ENCODE data around the gene NUS1.
"Not testable (repeated sequence)": the region's sequence is repeated elsewhere in the genome, so short reads cannot be mapped to it uniquely, and the experiment has no call there.

Gene NUS1

DNA sequence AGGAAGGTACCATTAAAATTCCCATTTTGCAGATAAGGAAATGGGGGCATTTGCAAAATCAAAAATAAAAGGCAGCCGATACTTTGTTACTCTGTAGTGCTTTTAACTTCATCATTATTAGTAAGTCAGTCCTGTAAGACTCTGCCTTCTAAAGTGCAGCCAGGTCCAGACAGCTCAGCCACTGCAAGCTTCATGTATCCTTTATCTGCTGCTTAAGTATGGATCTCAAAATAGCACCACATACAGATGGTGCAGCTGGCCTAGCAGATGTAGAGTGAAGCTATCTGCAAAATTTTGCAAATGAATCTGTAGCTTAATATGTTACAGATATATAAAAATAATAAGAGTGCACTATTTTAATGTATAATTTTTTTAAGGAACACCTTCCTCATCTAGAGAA lies 53.4 kb downstream of the NUS1 start:
- Mint-ChIP-seq H3K9me3 (no peaks in the 10 kb centered on the region), H3K27me3 (no peaks in the 10 kb centered on the region), H3K4me1 (no peaks in the 10 kb centered on the region), H3K36me3 (ENCODE audit: insufficient read depth) (no peaks in the 10 kb centered on the region), H3K4me3 (no peak overlapping the region), H3K27ac (ENCODE audit: low read depth) (no peak overlapping the region)
- DNase-seq (ENCODE audit: low spot score in 2 of 2) (no peak), ATAC-seq (replicated peaks; ENCODE audit: extremely low read depth, poor library complexity, severe bottlenecking) (no peak)

DNA sequence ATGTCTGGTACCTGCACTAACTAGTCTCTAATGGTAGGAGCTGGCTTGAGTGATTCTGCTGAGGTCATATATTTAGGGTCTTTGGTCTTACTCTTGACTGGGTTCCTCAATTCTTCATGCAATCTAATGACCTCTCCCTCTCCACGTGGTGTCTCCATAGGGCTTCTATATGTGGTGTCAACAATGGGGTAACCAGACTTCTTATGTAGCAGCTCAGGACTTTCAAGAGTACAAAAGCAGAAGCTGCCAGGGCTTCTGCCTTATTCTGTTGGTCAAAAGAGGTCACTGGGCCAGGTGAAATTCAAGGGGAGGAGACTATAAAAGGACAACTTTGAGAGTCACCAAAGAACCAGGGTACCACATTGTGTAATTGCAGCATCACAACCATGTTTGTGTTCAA lies 54.3 kb downstream of the NUS1 start:
- no peaks in the 10 kb centered on the region for H3K27me3 Mint-ChIP-seq

DNA sequence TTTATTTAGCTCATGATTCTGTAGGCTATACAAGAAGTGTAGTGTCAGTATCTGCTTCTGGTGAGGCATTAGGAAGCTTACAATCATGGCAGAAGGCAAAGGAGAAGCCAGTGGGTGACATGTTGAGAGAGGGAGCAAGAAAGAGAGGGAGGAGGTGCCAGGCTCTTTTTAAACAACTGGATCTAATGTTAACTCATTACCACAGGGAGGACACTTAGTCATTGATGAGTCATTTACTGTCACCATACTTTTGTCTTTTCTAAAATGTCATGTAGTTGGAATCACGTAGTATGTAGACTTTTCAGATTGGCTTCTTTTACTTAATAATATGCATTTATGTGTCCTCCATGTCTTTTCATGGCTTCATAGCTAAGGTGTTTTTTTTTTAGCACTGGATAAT lies 58.1 kb downstream of the NUS1 start:
- H3K27ac Mint-ChIP-seq (ENCODE audit: low read depth), result no peak overlapping the region
- no peaks in the 10 kb centered on the region for H3K4me1 Mint-ChIP-seq
- ATAC-seq (replicated peaks; ENCODE audit: extremely low read depth, poor library complexity, severe bottlenecking) (no peak), DNase-seq (ENCODE audit: low spot score in 2 of 2) (no peak)
- no peak overlapping the region for H3K4me3 Mint-ChIP-seq
- H3K9me3 Mint-ChIP-seq, result no peaks in the 10 kb centered on the region
- peaks cover 17% of the 10 kb centered on the region for H3K27me3 Mint-ChIP-seq
- H3K36me3 Mint-ChIP-seq (ENCODE audit: insufficient read depth), result peaks cover 2% of the 10 kb centered on the region

More for the DNA sequence above, 54.3 kb downstream of the NUS1 start:
- no peak overlapping the region for H3K4me3 Mint-ChIP-seq
- no peak for ATAC-seq (replicated peaks; ENCODE audit: extremely low read depth, poor library complexity, severe bottlenecking)
- no peaks in the 10 kb centered on the region for H3K9me3 Mint-ChIP-seq
- DNase-seq (ENCODE audit: low spot score in 2 of 2), result no peak
- no peaks in the 10 kb centered on the region for H3K36me3 Mint-ChIP-seq (ENCODE audit: insufficient read depth)
- no peak overlapping the region for H3K27ac Mint-ChIP-seq (ENCODE audit: low read depth)
- H3K4me1 Mint-ChIP-seq, result no peaks in the 10 kb centered on the region

DNA sequence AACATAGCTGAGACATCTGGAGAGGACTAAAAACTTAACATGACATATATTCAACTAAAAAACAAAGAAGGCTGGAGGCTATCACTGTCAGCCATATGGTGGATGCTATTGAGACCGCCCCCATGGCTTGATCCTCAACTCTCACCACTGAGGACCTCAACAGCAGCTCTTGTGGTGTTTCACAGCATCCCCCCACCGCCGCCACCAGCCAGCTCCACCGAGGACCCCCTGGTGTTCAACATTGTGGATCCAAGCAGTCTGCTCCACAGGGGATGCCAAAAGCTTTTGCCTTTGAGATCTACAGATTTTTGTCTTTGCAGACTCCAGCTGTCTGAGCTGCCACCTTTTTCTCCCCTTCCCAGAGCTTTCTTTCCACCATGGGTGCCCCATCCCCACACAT lies 64.6 kb downstream of the NUS1 start:
- Mint-ChIP-seq H3K27me3 (peaks cover 49% of the 10 kb centered on the region), H3K9me3 (peaks cover 13% of the 10 kb centered on the region), H3K36me3 (ENCODE audit: insufficient read depth) (peaks cover 2% of the 10 kb centered on the region), H3K4me1 (no peaks in the 10 kb centered on the region), H3K27ac (ENCODE audit: low read depth) (no peak overlapping the region), H3K4me3 (no peak overlapping the region)
- DNase-seq (ENCODE audit: low spot score in 2 of 2) (no peak), ATAC-seq (replicated peaks; ENCODE audit: extremely low read depth, poor library complexity, severe bottlenecking) (no peak)

DNA sequence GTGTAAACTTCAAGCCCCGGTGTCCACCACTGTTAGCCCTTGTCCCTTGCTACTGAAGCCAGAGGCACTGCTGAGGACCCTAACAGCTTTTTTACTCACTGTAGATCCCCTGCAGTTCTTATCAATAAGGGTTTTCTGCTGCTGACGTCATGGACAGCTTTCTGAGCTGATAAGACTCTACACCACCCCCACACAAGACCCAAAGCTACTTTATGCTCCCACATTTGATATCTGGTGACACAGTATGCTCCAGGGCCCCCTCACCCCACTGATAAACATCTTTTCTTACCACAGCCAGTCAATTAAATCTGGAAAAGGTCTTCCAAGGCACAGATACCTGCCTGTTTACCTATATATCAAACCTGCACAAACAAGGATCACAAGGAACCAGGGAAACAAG lies 65.3 kb downstream of the NUS1 start:
- Mint-ChIP-seq H3K4me3 (no peak overlapping the region), H3K4me1 (no peaks in the 10 kb centered on the region), H3K36me3 (ENCODE audit: insufficient read depth) (peaks cover 2% of the 10 kb centered on the region), H3K9me3 (peaks cover 13% of the 10 kb centered on the region), H3K27me3 (peaks cover 49% of the 10 kb centered on the region), H3K27ac (ENCODE audit: low read depth) (no peak overlapping the region)
- DNase-seq (ENCODE audit: low spot score in 2 of 2) (no peak), ATAC-seq (replicated peaks; ENCODE audit: extremely low read depth, poor library complexity, severe bottlenecking) (no peak)

DNA sequence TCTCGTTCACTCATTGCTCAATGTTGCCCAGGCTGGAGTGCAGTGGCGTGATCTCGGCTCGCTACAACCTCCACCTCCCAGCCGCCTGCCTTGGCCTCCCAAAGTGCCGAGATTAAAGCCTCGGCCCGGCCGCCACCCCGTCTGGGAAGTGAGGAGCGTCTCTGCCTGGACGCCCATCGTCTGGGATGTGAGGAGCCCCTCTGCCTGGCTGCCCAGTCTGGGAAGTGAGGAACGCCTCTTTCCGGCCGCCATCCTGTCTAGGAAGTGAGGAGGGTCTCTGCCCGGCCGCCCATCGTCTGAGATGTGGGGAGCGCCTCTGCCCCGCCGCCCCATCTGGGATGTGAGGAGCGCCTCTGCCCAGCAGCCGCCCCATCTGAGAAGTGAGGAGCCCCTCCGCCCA lies 75.4 kb downstream of the NUS1 start:
- not testable (repeated sequence) for H3K27ac Mint-ChIP-seq (ENCODE audit: low read depth); H3K36me3 Mint-ChIP-seq (ENCODE audit: insufficient read depth); DNase-seq (ENCODE audit: low spot score in 2 of 2); H3K4me1 Mint-ChIP-seq; H3K27me3 Mint-ChIP-seq; ATAC-seq (replicated peaks; ENCODE audit: extremely low read depth, poor library complexity, severe bottlenecking); H3K4me3 Mint-ChIP-seq
- H3K9me3 Mint-ChIP-seq, result peaks cover 15% of the 10 kb centered on the region
